Measurements from ENCODE around the gene TTC9C.

GRCh38 chr11:62782753-62783152, 54.5 kb downstream of the TTC9C start:
- TF ChIP-seq CTCF (conservative IDR thresholded peaks at IDR 0.05; ENCODE audit: low read depth, low read length) (no peak), EZH2 (IDR thresholded peaks at IDR 0.05; ENCODE audit: borderline replicate concordance, low read depth, low read length, poor library complexity, severe bottlenecking) (no peak)

Measured in A673 (cell line).